OCI-M2 (cell line): ENCODE measurements around the gene CPSF4L.

Experiments used
- DNase-seq: peaks from one replicate; lab custom pipeline; 2025; ENCODE audit not compliant: unreplicated experiment; lab: John Stamatoyannopoulos, UW

Gene CPSF4L

GRCh38 chr17:73232587-73233373, 28.9 kb downstream of the CPSF4L start:
- no peak for DNase-seq

- peak; percentile 80 for DNase-seq
These were observed 29.7 kb downstream of the CPSF4L start for GRCh38 chr17:73231841-73232586.

- DNase-seq, result no peak
These were observed 30.3 kb downstream of the CPSF4L start for GRCh38 chr17:73231395-73231794.

- DNase-seq, result no peak
These were observed 31.6 kb downstream of the CPSF4L start for GRCh38 chr17:73230088-73230487.

GRCh38 chr17:73228748-73229236, 32.9 kb downstream of the CPSF4L start:
- DNase-seq, result peak; percentile 14

- no peak for DNase-seq
These were observed 33.7 kb downstream of the CPSF4L start for GRCh38 chr17:73227944-73228343.

GRCh38 chr17:73227379-73227778, 34.3 kb downstream of the CPSF4L start:
- no peak for DNase-seq

- no peak for DNase-seq
These were observed 35.0 kb downstream of the CPSF4L start for GRCh38 chr17:73226556-73227172.

GRCh38 chr17:73224663-73225305, 36.9 kb downstream of the CPSF4L start:
- DNase-seq, result no peak

GRCh38 chr17:73224237-73224636, 37.4 kb downstream of the CPSF4L start:
- no peak for DNase-seq

- no peak for DNase-seq
These were observed 38.0 kb downstream of the CPSF4L start for GRCh38 chr17:73223626-73224230.

- DNase-seq, result no peak
These were observed 46.2 kb downstream of the CPSF4L start for GRCh38 chr17:73215447-73215846.

GRCh38 chr17:73214851-73215250, 46.8 kb downstream of the CPSF4L start:
- DNase-seq, result no peak

GRCh38 chr17:73214008-73214407, 47.7 kb downstream of the CPSF4L start:
- DNase-seq, result no peak

- no peak for DNase-seq
These were observed 49.9 kb downstream of the CPSF4L start for GRCh38 chr17:73211745-73212144.

- no peak for DNase-seq
These were observed 51.5 kb downstream of the CPSF4L start for GRCh38 chr17:73210002-73210678.

- no peak for DNase-seq
These were observed 52.2 kb downstream of the CPSF4L start for GRCh38 chr17:73209436-73209835.

GRCh38 chr17:73208139-73208827, 53.4 kb downstream of the CPSF4L start:
- DNase-seq, result no peak

GRCh38 chr17:73205459-73205961, 56.2 kb downstream of the CPSF4L start:
- DNase-seq, result no peak
